ENCODE results near the gene PIK3R3. TPM values are rescaled to one million over a fixed set of nuclear protein-coding genes. Genes with fewer than 3 reads are reported as not detected.

PIK3R3 gene
- total RNA-seq, 1 experiment from 2014 or later: 17.4 TPM

DNA sequence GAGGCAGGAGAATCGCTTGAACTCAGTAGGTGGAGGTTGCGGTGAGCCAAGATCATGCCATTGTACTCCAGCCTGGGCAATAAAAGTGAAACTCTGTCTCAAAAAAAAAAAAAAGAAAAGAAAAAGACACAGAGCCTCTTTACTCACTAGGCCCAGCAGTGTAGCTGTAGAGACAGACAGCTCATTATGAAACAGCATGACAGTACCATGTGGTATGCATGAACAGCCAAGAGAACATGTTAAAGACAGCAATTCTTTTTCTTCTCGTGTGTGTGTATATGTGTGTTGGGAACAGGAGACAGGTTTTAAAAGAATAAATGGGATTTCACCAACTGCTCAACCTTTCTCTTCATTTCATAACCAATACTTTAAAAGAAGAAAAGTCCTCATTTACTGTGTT is 118.8 kb downstream of the PIK3R3 start:
- no peak overlapping the region for H3K27ac Mint-ChIP-seq (ENCODE audit: unreplicated experiment)
- CTCF ChIA-PET: no interaction called here
- DNase-seq: no peak
- no peaks in the 10 kb centered on the region for H3K27me3 Mint-ChIP-seq (ENCODE audit: unreplicated experiment)
- no TSS peak for BruUV-seq (replicated peaks)
- H3K4me1 Mint-ChIP-seq (ENCODE audit: low read depth, unreplicated experiment): no peaks in the 10 kb centered on the region
- intact Hi-C loops (cut with micrococcal nuclease; ENCODE audit: unreplicated experiment): no loop called here
- no peaks in the 10 kb centered on the region for H3K9me3 Mint-ChIP-seq (ENCODE audit: low read depth, unreplicated experiment)
- peaks cover 5% of the 10 kb centered on the region for H3K36me3 Mint-ChIP-seq (ENCODE audit: insufficient read depth, unreplicated experiment)
- H3K4me3 Mint-ChIP-seq (ENCODE audit: low read depth, unreplicated experiment): no peak overlapping the region
- TF ChIP-seq, protein P1, sequence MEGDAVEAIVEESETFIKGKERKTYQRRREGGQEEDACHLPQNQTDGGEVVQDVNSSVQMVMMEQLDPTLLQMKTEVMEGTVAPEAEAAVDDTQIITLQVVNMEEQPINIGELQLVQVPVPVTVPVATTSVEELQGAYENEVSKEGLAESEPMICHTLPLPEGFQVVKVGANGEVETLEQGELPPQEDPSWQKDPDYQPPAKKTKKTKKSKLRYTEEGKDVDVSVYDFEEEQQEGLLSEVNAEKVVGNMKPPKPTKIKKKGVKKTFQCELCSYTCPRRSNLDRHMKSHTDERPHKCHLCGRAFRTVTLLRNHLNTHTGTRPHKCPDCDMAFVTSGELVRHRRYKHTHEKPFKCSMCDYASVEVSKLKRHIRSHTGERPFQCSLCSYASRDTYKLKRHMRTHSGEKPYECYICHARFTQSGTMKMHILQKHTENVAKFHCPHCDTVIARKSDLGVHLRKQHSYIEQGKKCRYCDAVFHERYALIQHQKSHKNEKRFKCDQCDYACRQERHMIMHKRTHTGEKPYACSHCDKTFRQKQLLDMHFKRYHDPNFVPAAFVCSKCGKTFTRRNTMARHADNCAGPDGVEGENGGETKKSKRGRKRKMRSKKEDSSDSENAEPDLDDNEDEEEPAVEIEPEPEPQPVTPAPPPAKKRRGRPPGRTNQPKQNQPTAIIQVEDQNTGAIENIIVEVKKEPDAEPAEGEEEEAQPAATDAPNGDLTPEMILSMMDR (IDR thresholded peaks at IDR 0.05; ENCODE audit: unreplicated experiment): no peak

DNA sequence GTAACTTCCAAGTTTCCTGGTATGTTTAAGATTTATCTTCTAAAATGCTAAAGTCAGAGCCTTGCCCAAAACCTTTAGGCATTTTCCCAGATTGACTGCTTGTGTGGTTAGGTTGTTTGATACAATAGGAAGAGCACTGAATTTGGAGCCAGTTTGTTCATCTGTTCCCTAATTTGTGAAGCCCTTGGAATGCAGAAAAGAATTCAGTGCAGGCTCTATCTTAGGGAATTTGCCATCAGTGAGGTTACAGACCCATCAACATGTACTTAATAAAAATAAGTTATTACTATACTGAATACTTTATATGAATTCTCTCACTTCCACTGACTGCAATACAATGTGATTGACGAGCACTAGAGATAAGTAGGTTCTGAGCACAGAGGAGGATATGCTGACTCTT is 120.2 kb downstream of the PIK3R3 start:
- H3K4me1 Mint-ChIP-seq (ENCODE audit: low read depth, unreplicated experiment): no peaks in the 10 kb centered on the region
- no peaks in the 10 kb centered on the region for H3K27me3 Mint-ChIP-seq (ENCODE audit: unreplicated experiment)
- no peak overlapping the region for H3K27ac Mint-ChIP-seq (ENCODE audit: unreplicated experiment)
- intact Hi-C loops (cut with micrococcal nuclease; ENCODE audit: unreplicated experiment): no loop called here
- TF ChIP-seq, protein P1 (IDR thresholded peaks at IDR 0.05; ENCODE audit: unreplicated experiment): no peak
- CTCF ChIA-PET: no interaction called here
- H3K4me3 Mint-ChIP-seq (ENCODE audit: low read depth, unreplicated experiment): no peak overlapping the region
- H3K36me3 Mint-ChIP-seq (ENCODE audit: insufficient read depth, unreplicated experiment): peaks cover 5% of the 10 kb centered on the region
- DNase-seq: no peak
- BruUV-seq (replicated peaks): no TSS peak
- no peaks in the 10 kb centered on the region for H3K9me3 Mint-ChIP-seq (ENCODE audit: low read depth, unreplicated experiment)

DNA sequence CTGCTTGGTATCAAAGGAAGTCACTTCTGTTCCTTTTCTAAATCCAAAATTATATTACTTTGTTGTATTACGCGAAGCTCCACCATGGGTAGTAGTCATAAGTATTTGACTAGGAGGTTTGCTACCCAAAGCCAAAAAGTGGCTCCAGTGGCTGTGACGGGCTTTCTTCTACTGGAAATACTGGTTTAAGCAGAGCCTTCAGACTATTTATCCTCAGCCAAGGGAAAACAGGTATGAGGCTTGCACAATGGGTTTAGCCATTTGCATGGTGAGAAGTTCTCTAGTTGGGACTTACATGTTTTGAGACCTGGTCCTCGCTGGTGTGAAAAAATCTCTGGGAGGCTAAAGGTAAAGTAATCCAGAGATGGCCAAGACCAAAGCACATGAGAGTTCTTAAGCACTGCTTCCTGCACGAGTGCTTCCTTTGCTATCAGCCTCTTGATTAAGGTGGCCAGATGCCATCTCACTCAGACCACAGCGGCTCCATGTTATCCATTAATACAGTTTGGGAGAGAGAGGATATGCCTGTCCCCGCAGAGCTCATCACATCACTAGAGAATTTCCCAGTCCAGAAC is 121.2 kb downstream of the PIK3R3 start:
- no peak for DNase-seq
- CTCF ChIA-PET: no interaction called here
- Mint-ChIP-seq H3K9me3 (ENCODE audit: low read depth, unreplicated experiment) (no peaks in the 10 kb centered on the region), H3K4me3 (ENCODE audit: low read depth, unreplicated experiment) (no peak overlapping the region), H3K27ac (ENCODE audit: unreplicated experiment) (no peak overlapping the region), H3K27me3 (ENCODE audit: unreplicated experiment) (no peaks in the 10 kb centered on the region), H3K4me1 (ENCODE audit: low read depth, unreplicated experiment) (no peaks in the 10 kb centered on the region), H3K36me3 (ENCODE audit: insufficient read depth, unreplicated experiment) (peaks cover 5% of the 10 kb centered on the region)
- intact Hi-C loops (cut with micrococcal nuclease; ENCODE audit: unreplicated experiment): no loop called here
- BruUV-seq (replicated peaks): no TSS peak
- TF ChIP-seq, protein P1 (IDR thresholded peaks at IDR 0.05; ENCODE audit: unreplicated experiment): no peak

DNA sequence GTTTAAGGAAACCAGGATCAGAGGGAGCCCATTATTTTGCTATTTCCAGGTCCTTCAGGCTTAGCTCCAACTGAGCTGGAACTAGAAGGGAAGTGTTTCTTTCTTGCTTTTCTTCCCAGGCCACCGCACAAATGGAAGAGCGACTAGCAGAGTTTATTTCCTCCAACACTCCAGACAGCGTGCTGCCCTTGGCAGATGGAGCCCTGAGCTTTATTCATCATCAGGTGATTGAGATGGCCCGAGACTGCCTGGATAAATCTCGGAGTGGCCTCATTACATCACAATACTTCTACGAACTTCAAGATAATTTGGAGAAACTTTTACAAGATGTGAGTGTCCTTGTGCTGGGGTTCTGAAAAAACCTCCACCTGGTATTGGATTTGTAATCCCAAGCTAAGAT is 121.8 kb downstream of the PIK3R3 start:
- H3K4me1 Mint-ChIP-seq (ENCODE audit: low read depth, unreplicated experiment): no peaks in the 10 kb centered on the region
- intact Hi-C loops (cut with micrococcal nuclease; ENCODE audit: unreplicated experiment): no loop called here
- no peaks in the 10 kb centered on the region for H3K9me3 Mint-ChIP-seq (ENCODE audit: low read depth, unreplicated experiment)
- CTCF ChIA-PET: no interaction called here
- H3K36me3 Mint-ChIP-seq (ENCODE audit: insufficient read depth, unreplicated experiment): peaks cover 5% of the 10 kb centered on the region
- no peaks in the 10 kb centered on the region for H3K27me3 Mint-ChIP-seq (ENCODE audit: unreplicated experiment)
- no TSS peak for BruUV-seq (replicated peaks)
- H3K27ac Mint-ChIP-seq (ENCODE audit: unreplicated experiment): no peak overlapping the region
- no peak overlapping the region for H3K4me3 Mint-ChIP-seq (ENCODE audit: low read depth, unreplicated experiment)
- no peak for DNase-seq
- TF ChIP-seq, protein P1 (IDR thresholded peaks at IDR 0.05; ENCODE audit: unreplicated experiment): no peak

Measured in Calu3 (cell line).